Endothelial cell of umbilical vein (primary cell): ENCODE data around the gene WWC1.

Experiments
- CTCF ChIP-seq, 2 donors: IDR thresholded peaks; 1 replicate in 1 of 2; 2 replicates in 1 of 2; pipeline ENCODE4 v1.5.1; 2011; ENCODE audit warnings: low read length in 2 of 2, mild to moderate bottlenecking in 2 of 2, moderate library complexity in 2 of 2, control low read depth in 1 of 2, inconsistent platforms in 1 of 2, low read depth in 1 of 2; ENCODE audit not compliant: insufficient read depth in 1 of 2; ENCODE audit errors: extremely low read depth in 1 of 2
- EZH2 ChIP-seq: IDR thresholded peaks from 2 replicates; pipeline ENCODE4 v1.6.1; 2012; ENCODE audit warnings: borderline replicate concordance, low read depth, mild to moderate bottlenecking, moderate library complexity, low read length, inconsistent platforms; ENCODE audit not compliant: severe bottlenecking
- FOS ChIP-seq: IDR thresholded peaks from 2 replicates; pipeline ENCODE4 v1.6.1; 2011; ENCODE audit warnings: mild to moderate bottlenecking, low read length, moderate library complexity, borderline replicate concordance; ENCODE audit not compliant: insufficient read depth
- JUN ChIP-seq: IDR thresholded peaks from 2 replicates; pipeline ENCODE4 v1.6.1; 2011; ENCODE audit warnings: borderline replicate concordance, low read depth; ENCODE audit not compliant: insufficient read length, insufficient read depth
- MAX ChIP-seq: IDR thresholded peaks from 2 replicates; pipeline ENCODE4 v1.6.1; 2011; ENCODE audit not compliant: insufficient read depth, insufficient read length
- POLR2A ChIP-seq: IDR thresholded peaks from 2 replicates; pipeline ENCODE4 v1.6.1; 2012; ENCODE audit warnings: low read depth, mild to moderate bottlenecking, control low read depth, low read length
- POLR2AphosphoS5 ChIP-seq: IDR thresholded peaks from 2 replicates; pipeline ENCODE4 v1.6.1; 2012; ENCODE audit warnings: low read depth, mild to moderate bottlenecking, control low read depth, low read length, moderate library complexity; ENCODE audit not compliant: insufficient read depth

- TF ChIP-seq POLR2A (no peak), CTCF (IDR thresholded peaks at IDR 0.05; ENCODE audit: extremely low read depth in 1 of 2, insufficient read depth in 1 of 2, low read depth in 1 of 2, low read length in 2 of 2) (no peak), MAX (no peak), JUN (no peak), EZH2 (no peak), POLR2AphosphoS5 (no peak), FOS (no peak)
Measured at GRCh38 chr5:168273056-168273980, 18.1 kb upstream of the WWC1 start.
